Measurements from ENCODE around the gene SMARCAL1. TPM values are rescaled to one million over a fixed set of nuclear protein-coding genes. Genes with fewer than 3 reads are reported as not detected.

The SMARCAL1 gene
- total RNA-seq, 2 experiments from 2014 or later, result 6.3 TPM

GRCh38 chr2:216413882-216414281 is 1.6 kb downstream of the SMARCAL1 start:
- H3K27me3 Mint-ChIP-seq, result no peaks in the 10 kb centered on the region
- H3K9me3 Mint-ChIP-seq, result no peaks in the 10 kb centered on the region
- peaks cover 58% of the 10 kb centered on the region for H3K36me3 Mint-ChIP-seq (ENCODE audit: low read depth)
- peak overlapping the region; percentile 72 for H3K4me3 Mint-ChIP-seq
- ChIA-PET POLR2A (no interaction called here), CTCF (no interaction called here)
- peaks cover 38% of the 10 kb centered on the region for H3K4me1 Mint-ChIP-seq (ENCODE audit: low read depth)
- TF ChIP-seq CTCF (IDR thresholded peaks at IDR 0.05), result no peak
- ATAC-seq (ENCODE audit: poor library complexity) (no peak), DNase-seq (no peak)
- Histone ChIP-seq H3K27ac (ENCODE audit: low read depth in 1 of 2, low read length in 2 of 2) (no peak overlapping the region), H3K4me3 (ENCODE audit: low read length) (no peak overlapping the region), H3K9me3 (ENCODE audit: control insufficient read depth in 1 of 2, insufficient read depth in 1 of 2, low read length in 2 of 2) (no peaks in the 10 kb centered on the region), H3K4me1 (ENCODE audit: insufficient read depth, low read length) (peaks cover 13% of the 10 kb centered on the region), H3K27me3 (ENCODE audit: control insufficient read depth in 1 of 2, insufficient read depth in 2 of 2, low read length in 2 of 2) (no peaks in the 10 kb centered on the region), H3K36me3 (ENCODE audit: insufficient read depth, low read length) (peaks cover 28% of the 10 kb centered on the region)
- intact Hi-C loops (cut with DNase I, micrococcal nuclease), result loop anchor here (1.0 to 5.0 kb wide), 6 partner anchors 62 to 1102 kb away; partner anchors contain the start of genes ATIC (in 1 of the 2) and RPL37A (in 1 of the 2)
- no peak overlapping the region for H3K27ac Mint-ChIP-seq

- intact Hi-C loops (cut with DNase I, micrococcal nuclease), result loop anchor here (2.0 to 5.0 kb wide), 4 partner anchors 63 to 1103 kb away; partner anchors contain the start of gene ATIC (in 1 of the 2)
- ChIA-PET CTCF (no interaction called here), POLR2A (interaction anchor here (1.2 kb wide), 1 partner anchor 84 kb away, joined by 4 read pairs; the partner anchor contains the start of gene RPL37A)
- DNase-seq (no peak), ATAC-seq (ENCODE audit: poor library complexity) (no peak)
- Mint-ChIP-seq H3K27ac (no peak overlapping the region), H3K4me3 (peak overlapping the region; percentile 72), H3K27me3 (no peaks in the 10 kb centered on the region), H3K9me3 (no peaks in the 10 kb centered on the region), H3K36me3 (ENCODE audit: low read depth) (peaks cover 67% of the 10 kb centered on the region), H3K4me1 (ENCODE audit: low read depth) (peaks cover 43% of the 10 kb centered on the region)
- Histone ChIP-seq H3K36me3 (ENCODE audit: insufficient read depth, low read length) (peaks cover 34% of the 10 kb centered on the region), H3K27ac (ENCODE audit: low read depth in 1 of 2, low read length in 2 of 2) (no peak overlapping the region), H3K27me3 (ENCODE audit: control insufficient read depth in 1 of 2, insufficient read depth in 2 of 2, low read length in 2 of 2) (no peaks in the 10 kb centered on the region), H3K4me3 (ENCODE audit: low read length) (no peak overlapping the region), H3K4me1 (ENCODE audit: insufficient read depth, low read length) (peaks cover 13% of the 10 kb centered on the region), H3K9me3 (ENCODE audit: control insufficient read depth in 1 of 2, insufficient read depth in 1 of 2, low read length in 2 of 2) (no peaks in the 10 kb centered on the region)
- TF ChIP-seq CTCF (IDR thresholded peaks at IDR 0.05), result no peak
Observed at GRCh38 chr2:216414772-216415319, 2.6 kb downstream of the SMARCAL1 start.

GRCh38 chr2:216415541-216415940 is 3.3 kb downstream of the SMARCAL1 start:
- TF ChIP-seq CTCF (IDR thresholded peaks at IDR 0.05), result no peak
- Mint-ChIP-seq H3K27me3 (no peaks in the 10 kb centered on the region), H3K4me3 (no peak overlapping the region), H3K4me1 (ENCODE audit: low read depth) (peaks cover 43% of the 10 kb centered on the region), H3K9me3 (no peaks in the 10 kb centered on the region), H3K27ac (no peak overlapping the region), H3K36me3 (ENCODE audit: low read depth) (peaks cover 74% of the 10 kb centered on the region)
- H3K4me1 ChIP-seq (ENCODE audit: insufficient read depth, low read length), result peaks cover 13% of the 10 kb centered on the region
- ChIA-PET CTCF (no interaction called here), POLR2A (interaction anchor here (1.2 kb wide), 1 partner anchor 83 kb away, joined by 4 read pairs; the partner anchor contains the start of gene RPL37A)
- no peaks in the 10 kb centered on the region for H3K9me3 ChIP-seq (ENCODE audit: control insufficient read depth in 1 of 2, insufficient read depth in 1 of 2, low read length in 2 of 2)
- peaks cover 40% of the 10 kb centered on the region for H3K36me3 ChIP-seq (ENCODE audit: insufficient read depth, low read length)
- ATAC-seq (ENCODE audit: poor library complexity), result no peak
- no peak overlapping the region for H3K27ac ChIP-seq (ENCODE audit: low read depth in 1 of 2, low read length in 2 of 2)
- no peaks in the 10 kb centered on the region for H3K27me3 ChIP-seq (ENCODE audit: control insufficient read depth in 1 of 2, insufficient read depth in 2 of 2, low read length in 2 of 2)
- no peak for DNase-seq
- intact Hi-C loops (cut with DNase I, micrococcal nuclease), result loop anchor here in 1 of 2 experiments (2.0 kb wide), 1 partner anchor 309 kb away; no protein-coding TSS in a partner anchor
- no peak overlapping the region for H3K4me3 ChIP-seq (ENCODE audit: low read length)
